GM23338 (cell line): ENCODE data around the gene CD99L2. TPM values are rescaled to one million over a fixed set of nuclear protein-coding genes. Genes with fewer than 3 reads are reported as not detected.

Source experiments
- ATAC-seq: fragments of 200-7000 bp; cut with Tn5 transposase; 3 replicates; pipeline ENCODE4 v1.9.1; 2020
- DNase-seq: peaks from one replicate; pipeline ENCODE4 v3.0.0-alpha.2; 2015; ENCODE audit warnings: low spot score
- H2AFZ ChIP-seq: fragments of 200-600 bp; sonication (generic); 2 replicates; pipeline ENCODE4 v1.8.0; 2016; ENCODE audit warnings: antibody characterized with exemption, mild to moderate bottlenecking, moderate library complexity
- H3F3A ChIP-seq: fragments of 200-600 bp; sonication (generic); replicated peaks from 2 replicates; pipeline ENCODE4 v1.8.0; 2017; ENCODE audit warnings: antibody characterized with exemption, mixed run types, low read depth
- H3K27ac ChIP-seq: fragments of 200-600 bp; sonication (generic); 2 replicates; pipeline ENCODE4 v1.6.1; 2016; ENCODE audit warnings: low read depth
- H3K27me3 ChIP-seq: fragments of 200-600 bp; sonication (generic); 2 replicates; pipeline ENCODE4 v1.8.0; 2016; ENCODE audit warnings: mild to moderate bottlenecking, mixed run types, moderate library complexity; ENCODE audit not compliant: insufficient read depth
- H3K36me3 ChIP-seq: fragments of 200-600 bp; sonication (generic); 2 replicates; pipeline ENCODE4 v1.8.0; 2016; ENCODE audit warnings: mild to moderate bottlenecking; ENCODE audit not compliant: insufficient read depth
- H3K4me1 ChIP-seq: fragments of 200-600 bp; sonication (generic); 2 replicates; pipeline ENCODE4 v1.8.0; 2016; ENCODE audit warnings: mild to moderate bottlenecking, moderate library complexity; ENCODE audit not compliant: insufficient read depth
- H3K4me2 ChIP-seq: fragments of 200-600 bp; sonication (generic); 2 replicates; pipeline ENCODE4 v1.7.1; 2017; ENCODE audit warnings: mixed run types
- H3K4me3 ChIP-seq: fragments of 200-600 bp; sonication (generic); 2 replicates; pipeline ENCODE4 v1.6.1; 2016; ENCODE audit warnings: mixed run types
- H3K79me2 ChIP-seq: fragments of 200-600 bp; sonication (generic); replicated peaks from 2 replicates; pipeline ENCODE4 v1.8.0; 2017; ENCODE audit warnings: mild to moderate bottlenecking; ENCODE audit not compliant: insufficient read depth
- H3K9me2 ChIP-seq: fragments of 200-600 bp; sonication (generic); 2 replicates; pipeline ENCODE4 v1.8.0; 2017; ENCODE audit not compliant: insufficient read depth
- H4K20me1 ChIP-seq: fragments of 200-600 bp; sonication (generic); replicated peaks from 2 replicates; pipeline ENCODE4 v1.8.0; 2017; ENCODE audit warnings: mild to moderate bottlenecking; ENCODE audit not compliant: insufficient read depth
- H3K27ac Mint-ChIP-seq: 2 replicates; pipeline ENCODE4 v1.8.0; 2020; ENCODE audit warnings: inconsistent platforms, mild to moderate bottlenecking, moderate library complexity, mixed read lengths
- H3K27me3 Mint-ChIP-seq: 3 replicates; pipeline ENCODE4 v1.8.0; 2022; ENCODE audit warnings: low read depth, mild to moderate bottlenecking, moderate library complexity, mixed read lengths, inconsistent platforms; ENCODE audit not compliant: insufficient read depth, poor library complexity
- H3K36me3 Mint-ChIP-seq: 3 replicates; pipeline ENCODE4 v1.8.0; 2021; ENCODE audit warnings: low read depth, mild to moderate bottlenecking, inconsistent platforms, moderate library complexity, mixed read lengths
- H3K4me1 Mint-ChIP-seq: 3 replicates; pipeline ENCODE4 v1.8.0; 2020; ENCODE audit warnings: mild to moderate bottlenecking, inconsistent platforms, mixed read lengths
- H3K4me3 Mint-ChIP-seq: 3 replicates; pipeline ENCODE4 v1.8.0; 2021; ENCODE audit warnings: moderate library complexity, mild to moderate bottlenecking, inconsistent platforms, mixed read lengths
- H3K9me3 Mint-ChIP-seq: 3 replicates; pipeline ENCODE4 v1.8.0; 2020; ENCODE audit warnings: moderate library complexity, mild to moderate bottlenecking, inconsistent platforms, mixed read lengths
- CREB1 ChIP-seq: fragments of 250-450 bp; sonication (Bioruptor Pico); IDR thresholded peaks from 2 replicates; pipeline ENCODE4 v1.5.0; 2020; ENCODE audit warnings: low read depth, mild to moderate bottlenecking, moderate library complexity
- NANOG ChIP-seq: IDR thresholded peaks from 2 replicates; pipeline ENCODE4 v1.6.1; 2016; ENCODE audit warnings: antibody characterized with exemption, borderline replicate concordance
- STAT1 ChIP-seq: IDR thresholded peaks from one replicate; pipeline ENCODE4 v1.6.1; 2016; ENCODE audit warnings: antibody characterized with exemption; ENCODE audit not compliant: unreplicated experiment
- polyA plus RNA-seq: library from polyadenylated mRNA; unstranded; fragments of >200 nt; fragmentation: Nextera tagmentation; extraction: Ambion mirVana; gene quantifications from 2 replicates; pipeline ENCODE4 v1.2.1, GENCODE V29; 2016
- total RNA-seq: library from RNA; depleted of rRNA; stranded (reverse); fragments of >200 nt; shearing (Covaris generic); gene quantifications from 2 replicates; pipeline ENCODE4 v1.2.3, GENCODE V29; 2014
- TF ChIP-seq, protein P1 (sequence below): fragments of 250-450 bp; sonication (Bioruptor Pico); IDR thresholded peaks from 2 replicates; pipeline ENCODE4 v1.5.0; 2020; ENCODE audit warnings: mild to moderate bottlenecking, moderate library complexity
- TF ChIP-seq, protein P2 (sequence below): IDR thresholded peaks from 2 replicates; pipeline ENCODE4 v1.6.1; 2016; ENCODE audit warnings: antibody characterized with exemption
- TF ChIP-seq, protein P3 (sequence below), 2 experiments: fragments of 200-600 bp in 1 of 2; sonication (generic) in 1 of 2; conservative IDR thresholded peaks; 2 replicates each; pipeline versions ENCODE4 v1.5.1 to v1.6.1; 2016 to 2017; ENCODE audit warnings: antibody characterized with exemption in 2 of 2, low read depth in 2 of 2, mild to moderate bottlenecking in 2 of 2, moderate library complexity in 1 of 2

Gene CD99L2
- total and polyA plus RNA-seq, 2 experiments from 2014 or later, result 2.6 to 6.4 TPM

DNA sequence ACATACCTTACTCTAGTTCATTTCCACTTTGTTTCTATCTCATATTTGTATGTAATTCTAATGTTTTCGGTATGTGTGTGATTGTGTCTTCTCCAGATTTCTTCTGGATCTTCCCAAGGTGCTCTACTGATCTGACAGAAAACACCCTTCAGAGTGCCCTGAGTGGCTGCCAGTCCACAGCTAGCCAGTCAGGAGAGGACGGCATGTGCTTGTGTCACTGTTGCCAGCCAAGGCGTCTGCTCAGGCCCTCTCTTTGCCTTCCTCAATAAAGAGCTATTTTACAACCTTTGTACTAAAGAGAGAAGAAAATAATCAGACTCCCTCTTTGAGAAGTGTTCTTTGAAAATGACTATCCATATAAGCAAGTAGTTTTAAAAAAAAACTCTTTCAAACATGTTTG is 29.0 kb downstream of the CD99L2 start (continued):
- TF ChIP-seq, protein P1, sequence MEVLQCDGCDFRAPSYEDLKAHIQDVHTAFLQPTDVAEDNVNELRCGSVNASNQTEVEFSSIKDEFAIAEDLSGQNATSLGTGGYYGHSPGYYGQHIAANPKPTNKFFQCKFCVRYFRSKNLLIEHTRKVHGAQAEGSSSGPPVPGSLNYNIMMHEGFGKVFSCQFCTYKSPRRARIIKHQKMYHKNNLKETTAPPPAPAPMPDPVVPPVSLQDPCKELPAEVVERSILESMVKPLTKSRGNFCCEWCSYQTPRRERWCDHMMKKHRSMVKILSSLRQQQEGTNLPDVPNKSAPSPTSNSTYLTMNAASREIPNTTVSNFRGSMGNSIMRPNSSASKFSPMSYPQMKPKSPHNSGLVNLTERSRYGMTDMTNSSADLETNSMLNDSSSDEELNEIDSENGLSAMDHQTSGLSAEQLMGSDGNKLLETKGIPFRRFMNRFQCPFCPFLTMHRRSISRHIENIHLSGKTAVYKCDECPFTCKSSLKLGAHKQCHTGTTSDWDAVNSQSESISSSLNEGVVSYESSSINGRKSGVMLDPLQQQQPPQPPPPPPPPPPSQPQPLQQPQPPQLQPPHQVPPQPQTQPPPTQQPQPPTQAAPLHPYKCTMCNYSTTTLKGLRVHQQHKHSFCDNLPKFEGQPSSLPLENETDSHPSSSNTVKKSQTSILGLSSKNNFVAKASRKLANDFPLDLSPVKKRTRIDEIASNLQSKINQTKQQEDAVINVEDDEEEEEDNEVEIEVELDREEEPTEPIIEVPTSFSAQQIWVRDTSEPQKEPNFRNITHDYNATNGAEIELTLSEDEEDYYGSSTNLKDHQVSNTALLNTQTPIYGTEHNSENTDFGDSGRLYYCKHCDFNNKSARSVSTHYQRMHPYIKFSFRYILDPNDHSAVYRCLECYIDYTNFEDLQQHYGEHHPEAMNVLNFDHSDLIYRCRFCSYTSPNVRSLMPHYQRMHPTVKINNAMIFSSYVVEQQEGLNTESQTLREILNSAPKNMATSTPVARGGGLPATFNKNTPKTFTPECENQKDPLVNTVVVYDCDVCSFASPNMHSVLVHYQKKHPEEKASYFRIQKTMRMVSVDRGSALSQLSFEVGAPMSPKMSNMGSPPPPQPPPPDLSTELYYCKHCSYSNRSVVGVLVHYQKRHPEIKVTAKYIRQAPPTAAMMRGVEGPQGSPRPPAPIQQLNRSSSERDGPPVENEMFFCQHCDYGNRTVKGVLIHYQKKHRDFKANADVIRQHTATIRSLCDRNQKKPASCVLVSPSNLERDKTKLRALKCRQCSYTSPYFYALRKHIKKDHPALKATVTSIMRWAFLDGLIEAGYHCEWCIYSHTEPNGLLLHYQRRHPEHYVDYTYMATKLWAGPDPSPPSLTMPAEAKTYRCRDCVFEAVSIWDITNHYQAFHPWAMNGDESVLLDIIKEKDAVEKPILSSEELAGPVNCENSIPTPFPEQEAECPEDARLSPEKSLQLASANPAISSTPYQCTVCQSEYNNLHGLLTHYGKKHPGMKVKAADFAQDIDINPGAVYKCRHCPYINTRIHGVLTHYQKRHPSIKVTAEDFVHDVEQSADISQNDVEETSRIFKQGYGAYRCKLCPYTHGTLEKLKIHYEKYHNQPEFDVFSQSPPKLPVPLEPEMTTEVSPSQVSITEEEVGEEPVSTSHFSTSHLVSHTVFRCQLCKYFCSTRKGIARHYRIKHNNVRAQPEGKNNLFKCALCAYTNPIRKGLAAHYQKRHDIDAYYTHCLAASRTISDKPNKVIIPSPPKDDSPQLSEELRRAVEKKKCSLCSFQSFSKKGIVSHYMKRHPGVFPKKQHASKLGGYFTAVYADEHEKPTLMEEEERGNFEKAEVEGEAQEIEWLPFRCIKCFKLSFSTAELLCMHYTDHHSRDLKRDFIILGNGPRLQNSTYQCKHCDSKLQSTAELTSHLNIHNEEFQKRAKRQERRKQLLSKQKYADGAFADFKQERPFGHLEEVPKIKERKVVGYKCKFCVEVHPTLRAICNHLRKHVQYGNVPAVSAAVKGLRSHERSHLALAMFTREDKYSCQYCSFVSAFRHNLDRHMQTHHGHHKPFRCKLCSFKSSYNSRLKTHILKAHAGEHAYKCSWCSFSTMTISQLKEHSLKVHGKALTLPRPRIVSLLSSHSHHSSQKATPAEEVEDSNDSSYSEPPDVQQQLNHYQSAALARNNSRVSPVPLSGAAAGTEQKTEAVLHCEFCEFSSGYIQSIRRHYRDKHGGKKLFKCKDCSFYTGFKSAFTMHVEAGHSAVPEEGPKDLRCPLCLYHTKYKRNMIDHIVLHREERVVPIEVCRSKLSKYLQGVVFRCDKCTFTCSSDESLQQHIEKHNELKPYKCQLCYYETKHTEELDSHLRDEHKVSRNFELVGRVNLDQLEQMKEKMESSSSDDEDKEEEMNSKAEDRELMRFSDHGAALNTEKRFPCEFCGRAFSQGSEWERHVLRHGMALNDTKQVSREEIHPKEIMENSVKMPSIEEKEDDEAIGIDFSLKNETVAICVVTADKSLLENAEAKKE, result no peak
- TF ChIP-seq CREB1 (CRISPR knock-in tag), result no peak
- TF ChIP-seq NANOG, result no peak

DNA sequence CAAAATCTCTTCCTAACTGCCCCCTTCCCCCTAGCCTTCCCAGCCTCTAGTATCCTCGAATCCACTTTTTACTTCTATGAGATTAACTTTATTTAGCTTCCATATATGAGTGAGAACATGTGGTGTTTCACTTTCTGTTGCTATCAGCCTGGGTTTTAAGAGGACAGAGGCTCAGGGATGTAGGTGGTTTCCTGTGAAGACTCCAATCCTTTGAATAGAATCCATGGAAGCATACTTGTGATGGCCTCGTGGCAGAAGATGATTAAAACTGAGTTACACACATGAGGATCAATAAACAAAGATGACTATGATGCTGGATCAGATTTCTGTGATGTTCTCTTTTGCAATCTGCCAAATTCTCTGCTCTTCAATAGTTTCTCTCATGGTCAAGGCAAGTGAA is 29.8 kb downstream of the CD99L2 start:
- TF ChIP-seq, protein P2, sequence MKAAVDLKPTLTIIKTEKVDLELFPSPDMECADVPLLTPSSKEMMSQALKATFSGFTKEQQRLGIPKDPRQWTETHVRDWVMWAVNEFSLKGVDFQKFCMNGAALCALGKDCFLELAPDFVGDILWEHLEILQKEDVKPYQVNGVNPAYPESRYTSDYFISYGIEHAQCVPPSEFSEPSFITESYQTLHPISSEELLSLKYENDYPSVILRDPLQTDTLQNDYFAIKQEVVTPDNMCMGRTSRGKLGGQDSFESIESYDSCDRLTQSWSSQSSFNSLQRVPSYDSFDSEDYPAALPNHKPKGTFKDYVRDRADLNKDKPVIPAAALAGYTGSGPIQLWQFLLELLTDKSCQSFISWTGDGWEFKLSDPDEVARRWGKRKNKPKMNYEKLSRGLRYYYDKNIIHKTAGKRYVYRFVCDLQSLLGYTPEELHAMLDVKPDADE, result no peak
- TF ChIP-seq, protein P1, result no peak
- TF ChIP-seq, protein P3, sequence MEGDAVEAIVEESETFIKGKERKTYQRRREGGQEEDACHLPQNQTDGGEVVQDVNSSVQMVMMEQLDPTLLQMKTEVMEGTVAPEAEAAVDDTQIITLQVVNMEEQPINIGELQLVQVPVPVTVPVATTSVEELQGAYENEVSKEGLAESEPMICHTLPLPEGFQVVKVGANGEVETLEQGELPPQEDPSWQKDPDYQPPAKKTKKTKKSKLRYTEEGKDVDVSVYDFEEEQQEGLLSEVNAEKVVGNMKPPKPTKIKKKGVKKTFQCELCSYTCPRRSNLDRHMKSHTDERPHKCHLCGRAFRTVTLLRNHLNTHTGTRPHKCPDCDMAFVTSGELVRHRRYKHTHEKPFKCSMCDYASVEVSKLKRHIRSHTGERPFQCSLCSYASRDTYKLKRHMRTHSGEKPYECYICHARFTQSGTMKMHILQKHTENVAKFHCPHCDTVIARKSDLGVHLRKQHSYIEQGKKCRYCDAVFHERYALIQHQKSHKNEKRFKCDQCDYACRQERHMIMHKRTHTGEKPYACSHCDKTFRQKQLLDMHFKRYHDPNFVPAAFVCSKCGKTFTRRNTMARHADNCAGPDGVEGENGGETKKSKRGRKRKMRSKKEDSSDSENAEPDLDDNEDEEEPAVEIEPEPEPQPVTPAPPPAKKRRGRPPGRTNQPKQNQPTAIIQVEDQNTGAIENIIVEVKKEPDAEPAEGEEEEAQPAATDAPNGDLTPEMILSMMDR (conservative IDR thresholded peaks at IDR 0.05; ENCODE audit: low read depth in 2 of 2), result no peak
- TF ChIP-seq STAT1 (no peak), CREB1 (CRISPR knock-in tag) (no peak)
- Mint-ChIP-seq H3K27ac (no peak overlapping the region), H3K36me3 (peaks cover 10% of the 10 kb centered on the region), H3K4me3 (no peak overlapping the region), H3K9me3 (no peaks in the 10 kb centered on the region), H3K27me3 (peaks cover 5% of the 10 kb centered on the region), H3K4me1 (peaks cover 34% of the 10 kb centered on the region)
- no peak for ATAC-seq
- Histone ChIP-seq H3K36me3 (no peaks in the 10 kb centered on the region), H3K27me3 (no peaks in the 10 kb centered on the region), H3K4me2 (no peak overlapping the region), H3K4me1 (0 out of 2 replicates have a peak, but pooled peaks cover 6% of the 10 kb centered on the region), H3K79me2 (peaks cover 15% of the 10 kb centered on the region; the same call in 1 of the 2 replicates), H3K4me3 (no peak overlapping the region), H3K9me2 (no peaks in the 10 kb centered on the region), H4K20me1 (no peaks in the 10 kb centered on the region), H2AFZ (no peak overlapping the region), H3K27ac (no peak overlapping the region), H3F3A (no peaks in the 10 kb centered on the region)
- DNase-seq, result no peak
